HCT116 (cell line): Measurements from ENCODE around the gene CIAO2A. TPM values are rescaled to one million over a fixed set of nuclear protein-coding genes. Genes with fewer than 3 reads are reported as not detected.

ENCODE experiments used
- ATAC-seq: fragments of 200-7000 bp; cut with Tn5 transposase; 2 replicates; pipeline ENCODE4 v1.9.1; 2020; ENCODE audit warnings: mild to moderate bottlenecking, moderate library complexity
- BruUV-seq: library from RNA; stranded (reverse); fragments of 400-500 nt; replicated peaks from 2 replicates; lab custom pipeline; 2021; lab: Mats Ljungman, UMichigan
- CTCF ChIA-PET: fragments of 300-600 bp; sonication (Branson Sonifier 250); formaldehyde crosslinking; loops from one replicate; lab custom pipeline; 2021; ENCODE audit warnings: antibody characterized with exemption; lab: Charles Lee
- POLR2A ChIA-PET: fragments of 300-600, 350-600 bp; sonication (Branson Sonifier 250); formaldehyde crosslinking; loops from one replicate; lab custom pipeline; 2021; ENCODE audit warnings: antibody characterized with exemption; lab: Charles Lee
- RAD21 ChIA-PET, 2 experiments: fragments of 300-600 bp; sonication (Branson Sonifier 250); formaldehyde crosslinking; loops; one replicate each; lab custom pipeline; 2023; ENCODE audit warnings: low total read pairs in 2 of 2; ENCODE audit not compliant: uncharacterized antibody in 2 of 2, unreplicated experiment in 2 of 2, low non-redundant PET in 1 of 2; lab: Charles Lee
- DNase-seq: peaks from one replicate; pipeline ENCODE4 v3.0.0-alpha.2; 2010; ENCODE audit warnings: low read depth, low spot score
- H2AFZ ChIP-seq: fragments of 200-600 bp; shearing (Covaris generic), sonication (generic); 2 replicates; pipeline ENCODE4 v1.6.1; 2017; ENCODE audit warnings: low read depth, mixed run types, mixed read lengths, antibody characterized with exemption, low read length; ENCODE audit not compliant: poor library complexity, severe bottlenecking
- H3K27ac ChIP-seq: 2 replicates; pipeline ENCODE4 v1.5.1; 2012; ENCODE audit warnings: low read depth, low read length
- H3K27me3 ChIP-seq: fragments of 200-600 bp; sonication (generic); 2 replicates; pipeline ENCODE4 v1.6.1; 2016; ENCODE audit warnings: mixed run types, low read length, mixed read lengths; ENCODE audit not compliant: insufficient read depth
- H3K36me3 ChIP-seq, 2 experiments: fragments of 200-500 bp in 1 of 2; fragments of 200-600 bp in 1 of 2; sonication (Bioruptor generic) in 1 of 2; sonication (generic) in 1 of 2; 2 replicates each; pipeline versions ENCODE4 v1.5.1 to v1.6.1; 2014 to 2016; ENCODE audit warnings: low read length in 2 of 2, inconsistent platforms in 1 of 2, mixed read lengths in 1 of 2, mixed run types in 1 of 2; ENCODE audit not compliant: insufficient read depth in 2 of 2, control insufficient read depth in 1 of 2
- H3K4me1 ChIP-seq, 2 experiments: fragments of 200-600 bp in 1 of 2; sonication (generic) in 1 of 2; 2 replicates each; pipeline versions ENCODE4 v1.5.1 to v1.6.1; 2012 to 2017; ENCODE audit warnings: low read length in 2 of 2, inconsistent platforms in 1 of 2, mild to moderate bottlenecking in 1 of 2, mixed read lengths in 1 of 2, mixed run types in 1 of 2, moderate library complexity in 1 of 2; ENCODE audit not compliant: insufficient read depth in 2 of 2, control insufficient read depth in 1 of 2
- H3K4me2 ChIP-seq: fragments of 200-600 bp; sonication (generic); 2 replicates; pipeline ENCODE4 v1.6.1; 2017; ENCODE audit warnings: mixed run types, low read length, mixed read lengths
- H3K4me3 ChIP-seq, 2 experiments: fragments of 200-600 bp in 1 of 2; sonication (generic) in 1 of 2; replicated peaks in 1 of 2; 2 replicates each; pipeline ENCODE4 v1.5.1; 2011 to 2016; ENCODE audit warnings: low read length in 2 of 2, control low read depth in 1 of 2, low read depth in 1 of 2, mild to moderate bottlenecking in 1 of 2, mixed read lengths in 1 of 2, mixed run types in 1 of 2
- H3K79me2 ChIP-seq: fragments of 200-600 bp; sonication (generic); 2 replicates; pipeline ENCODE4 v1.6.1; 2017; ENCODE audit warnings: mild to moderate bottlenecking, mixed run types, low read length, moderate library complexity, mixed read lengths; ENCODE audit not compliant: insufficient read depth
- H3K9ac ChIP-seq: fragments of 200-600 bp; sonication (generic); 2 replicates; pipeline ENCODE4 v1.6.1; 2016; ENCODE audit warnings: low read length, mixed read lengths
- H3K9me2 ChIP-seq: fragments of 200-600 bp; sonication (generic), shearing (Covaris generic); 2 replicates; pipeline ENCODE4 v1.6.1; 2017; ENCODE audit warnings: mixed run types, mild to moderate bottlenecking, moderate library complexity; ENCODE audit not compliant: insufficient read depth
- H3K9me3 ChIP-seq, 2 experiments: fragments of 200-500 bp in 1 of 2; fragments of 200-600 bp in 1 of 2; sonication (Bioruptor generic) in 1 of 2; sonication (generic) in 1 of 2; 2 replicates each; pipeline ENCODE4 v1.6.1; 2014 to 2017; ENCODE audit warnings: low read length in 2 of 2, mixed read lengths in 2 of 2, inconsistent platforms in 1 of 2, low read depth in 1 of 2, mild to moderate bottlenecking in 1 of 2, mixed run types in 1 of 2, moderate library complexity in 1 of 2; ENCODE audit not compliant: control insufficient read depth in 1 of 2, insufficient read depth in 1 of 2
- H4K20me1 ChIP-seq: fragments of 200-600 bp; sonication (generic), shearing (Covaris generic); 2 replicates; pipeline ENCODE4 v1.6.1; 2017; ENCODE audit warnings: mixed run types, mild to moderate bottlenecking, moderate library complexity; ENCODE audit not compliant: insufficient read depth
- CBX3 ChIP-seq: IDR thresholded peaks from 2 replicates; pipeline ENCODE4 v1.6.1; 2012; ENCODE audit warnings: low read depth
- CEBPB ChIP-seq: IDR thresholded peaks from 2 replicates; pipeline ENCODE4 v1.6.1; 2012; ENCODE audit warnings: low read depth
- EGR1 ChIP-seq: IDR thresholded peaks from 2 replicates; pipeline ENCODE4 v1.6.1; 2012; ENCODE audit warnings: low read depth
- ELF1 ChIP-seq: IDR thresholded peaks from 2 replicates; pipeline ENCODE4 v1.6.1; 2012; ENCODE audit warnings: low read depth, borderline replicate concordance
- EZH2 ChIP-seq: fragments of 200-600 bp; sonication (generic); IDR thresholded peaks from 2 replicates; pipeline ENCODE4 v1.6.1; 2017; ENCODE audit warnings: antibody characterized with exemption, mixed run types
- EZH2phosphoT487 ChIP-seq: fragments of 200-600 bp; IDR thresholded peaks from 2 replicates; pipeline ENCODE4 v1.6.1; 2018; ENCODE audit warnings: antibody characterized with exemption, borderline replicate concordance
- JUND ChIP-seq: IDR thresholded peaks from 2 replicates; pipeline ENCODE4 v1.6.1; 2012
- POLR2A ChIP-seq: IDR thresholded peaks from 2 replicates; pipeline ENCODE4 v1.7.0; 2011; ENCODE audit warnings: borderline replicate concordance; ENCODE audit not compliant: insufficient read depth, insufficient read length; ENCODE audit errors: extremely low read depth
- POLR2AphosphoS5 ChIP-seq: IDR thresholded peaks from 2 replicates; pipeline ENCODE4 v1.6.1; 2011; ENCODE audit warnings: mild to moderate bottlenecking, low read depth, low read length, moderate library complexity
- RAD21 ChIP-seq: IDR thresholded peaks from 2 replicates; pipeline ENCODE4 v1.6.1; 2012; ENCODE audit warnings: low read depth, mild to moderate bottlenecking
- SIN3A ChIP-seq: IDR thresholded peaks from 2 replicates; pipeline ENCODE4 v1.6.1; 2012; ENCODE audit warnings: low read depth
- SP1 ChIP-seq: IDR thresholded peaks from 2 replicates; pipeline ENCODE4 v1.6.1; 2012; ENCODE audit warnings: low read depth
- YY1 ChIP-seq: IDR thresholded peaks from 2 replicates; pipeline ENCODE4 v1.6.1; 2011; ENCODE audit warnings: low read length, low read depth, moderate library complexity, mild to moderate bottlenecking; ENCODE audit not compliant: insufficient replicate concordance; ENCODE audit errors: extremely low read depth
- ZFX ChIP-seq: fragments of 450-650 bp; IDR thresholded peaks from 2 replicates; pipeline ENCODE4 v1.6.1; 2017
- ZNF274 ChIP-seq: fragments of 200-500 bp; sonication (Bioruptor generic); IDR thresholded peaks from 2 replicates; pipeline ENCODE4 v1.6.1; 2014; ENCODE audit warnings: mild to moderate bottlenecking, low read depth, low read length, inconsistent platforms
- intact Hi-C: fragments of 100-400 bp; cut with micrococcal nuclease; formaldehyde crosslinking; loops from 2 replicates; pipeline ENCODE4 v1.10.0; 2022
- total RNA-seq: library from RNA; stranded (reverse); gene quantifications from one replicate; pipeline ENCODE4 v1.2.1, GENCODE V29; 2021; ENCODE audit not compliant: unreplicated experiment
- TF ChIP-seq, protein P1 (sequence below), 3 experiments: fragments of 200-600 bp in 1 of 3; sonication (generic) in 1 of 3; IDR thresholded peaks in 2 of 3; conservative IDR thresholded peaks in 1 of 3; 2 replicates each; pipeline ENCODE4 v1.5.1; 2012 to 2017; ENCODE audit warnings: low read depth in 2 of 3, low read length in 2 of 3, antibody characterized with exemption in 1 of 3, borderline replicate concordance in 1 of 3, control low read depth in 1 of 3, mild to moderate bottlenecking in 1 of 3, mixed read lengths in 1 of 3, mixed run types in 1 of 3, moderate library complexity in 1 of 3; ENCODE audit not compliant: insufficient read depth in 1 of 3
- TF ChIP-seq, protein P2 (sequence below): IDR thresholded peaks from 2 replicates; pipeline ENCODE4 v1.6.1; 2011; ENCODE audit warnings: mild to moderate bottlenecking, low read length, moderate library complexity; ENCODE audit not compliant: insufficient replicate concordance; ENCODE audit errors: extremely low read depth
- TF ChIP-seq, protein P3 (sequence below): IDR thresholded peaks from 2 replicates; pipeline ENCODE4 v1.6.1; 2012
- TF ChIP-seq, protein P4 (sequence below): IDR thresholded peaks from 2 replicates; pipeline ENCODE4 v1.6.1; 2012; ENCODE audit warnings: low read depth
- TF ChIP-seq, protein P5 (sequence below): IDR thresholded peaks from 2 replicates; pipeline ENCODE4 v1.6.1; 2012

The CIAO2A gene
- total RNA-seq, 1 experiment from 2014 or later: 69.3 TPM

DNA sequence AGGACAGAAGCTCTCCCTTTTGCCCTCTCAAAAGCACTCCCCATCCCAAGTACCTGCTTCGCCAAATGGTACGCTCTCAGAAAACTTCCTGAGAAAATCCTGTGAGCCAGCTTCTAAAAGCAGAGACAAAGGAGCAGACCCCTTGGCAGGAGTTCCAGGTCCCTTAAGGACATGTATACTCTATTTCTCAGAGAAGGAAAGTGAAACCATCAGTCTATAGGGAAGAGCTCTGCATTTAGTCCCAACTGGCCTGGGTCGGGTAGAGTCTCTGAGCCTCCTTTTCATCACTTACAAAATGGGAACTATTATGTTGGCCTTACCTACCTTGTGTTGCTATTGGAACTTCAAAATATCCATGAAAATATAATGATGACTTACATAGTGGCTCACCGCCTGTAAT is 67.0 kb downstream of the CIAO2A start:
- H4K20me1 ChIP-seq: no peaks in the 10 kb centered on the region
- ChIA-PET RAD21 (no interaction called here), CTCF (no interaction called here)
- H3K4me2 ChIP-seq: no peak overlapping the region
- no peaks in the 10 kb centered on the region for H3K36me3 ChIP-seq
- no peaks in the 10 kb centered on the region for H3K27me3 ChIP-seq
- intact Hi-C loops: no loop called here
- no peak overlapping the region for H3K9ac ChIP-seq
- no TSS peak for BruUV-seq
- no peak overlapping the region for H3K4me3 ChIP-seq
- no peak overlapping the region for H2AFZ ChIP-seq
- H3K4me1 ChIP-seq: peaks cover 14 to 26% of the 10 kb centered on the region in 2 experiments
- H3K79me2 ChIP-seq: no peaks in the 10 kb centered on the region
- no peak for DNase-seq
- no peaks in the 10 kb centered on the region for H3K9me2 ChIP-seq
- no peaks in the 10 kb centered on the region for H3K9me3 ChIP-seq
- TF ChIP-seq ZNF274: no peak
- no peak for TF ChIP-seq EGR1
- TF ChIP-seq JUND: no peak
- TF ChIP-seq CBX3: no peak
- no peak for TF ChIP-seq RAD21
- no peak for TF ChIP-seq POLR2AphosphoS5
- TF ChIP-seq EZH2phosphoT487: no peak
- TF ChIP-seq, protein P1, sequence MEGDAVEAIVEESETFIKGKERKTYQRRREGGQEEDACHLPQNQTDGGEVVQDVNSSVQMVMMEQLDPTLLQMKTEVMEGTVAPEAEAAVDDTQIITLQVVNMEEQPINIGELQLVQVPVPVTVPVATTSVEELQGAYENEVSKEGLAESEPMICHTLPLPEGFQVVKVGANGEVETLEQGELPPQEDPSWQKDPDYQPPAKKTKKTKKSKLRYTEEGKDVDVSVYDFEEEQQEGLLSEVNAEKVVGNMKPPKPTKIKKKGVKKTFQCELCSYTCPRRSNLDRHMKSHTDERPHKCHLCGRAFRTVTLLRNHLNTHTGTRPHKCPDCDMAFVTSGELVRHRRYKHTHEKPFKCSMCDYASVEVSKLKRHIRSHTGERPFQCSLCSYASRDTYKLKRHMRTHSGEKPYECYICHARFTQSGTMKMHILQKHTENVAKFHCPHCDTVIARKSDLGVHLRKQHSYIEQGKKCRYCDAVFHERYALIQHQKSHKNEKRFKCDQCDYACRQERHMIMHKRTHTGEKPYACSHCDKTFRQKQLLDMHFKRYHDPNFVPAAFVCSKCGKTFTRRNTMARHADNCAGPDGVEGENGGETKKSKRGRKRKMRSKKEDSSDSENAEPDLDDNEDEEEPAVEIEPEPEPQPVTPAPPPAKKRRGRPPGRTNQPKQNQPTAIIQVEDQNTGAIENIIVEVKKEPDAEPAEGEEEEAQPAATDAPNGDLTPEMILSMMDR (IDR thresholded peaks at IDR 0.05 in 2 of 3, conservative IDR thresholded peaks at IDR 0.05 in 1 of 3; ENCODE audit: borderline replicate concordance in 1 of 3, insufficient read depth in 1 of 3, low read depth in 2 of 3, low read length in 2 of 3): no peak
- TF ChIP-seq ELF1: no peak
- TF ChIP-seq EZH2: no peak
- TF ChIP-seq, protein P2, sequence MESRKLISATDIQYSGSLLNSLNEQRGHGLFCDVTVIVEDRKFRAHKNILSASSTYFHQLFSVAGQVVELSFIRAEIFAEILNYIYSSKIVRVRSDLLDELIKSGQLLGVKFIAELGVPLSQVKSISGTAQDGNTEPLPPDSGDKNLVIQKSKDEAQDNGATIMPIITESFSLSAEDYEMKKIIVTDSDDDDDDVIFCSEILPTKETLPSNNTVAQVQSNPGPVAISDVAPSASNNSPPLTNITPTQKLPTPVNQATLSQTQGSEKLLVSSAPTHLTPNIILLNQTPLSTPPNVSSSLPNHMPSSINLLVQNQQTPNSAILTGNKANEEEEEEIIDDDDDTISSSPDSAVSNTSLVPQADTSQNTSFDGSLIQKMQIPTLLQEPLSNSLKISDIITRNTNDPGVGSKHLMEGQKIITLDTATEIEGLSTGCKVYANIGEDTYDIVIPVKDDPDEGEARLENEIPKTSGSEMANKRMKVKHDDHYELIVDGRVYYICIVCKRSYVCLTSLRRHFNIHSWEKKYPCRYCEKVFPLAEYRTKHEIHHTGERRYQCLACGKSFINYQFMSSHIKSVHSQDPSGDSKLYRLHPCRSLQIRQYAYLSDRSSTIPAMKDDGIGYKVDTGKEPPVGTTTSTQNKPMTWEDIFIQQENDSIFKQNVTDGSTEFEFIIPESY: no peak
- TF ChIP-seq, protein P3, sequence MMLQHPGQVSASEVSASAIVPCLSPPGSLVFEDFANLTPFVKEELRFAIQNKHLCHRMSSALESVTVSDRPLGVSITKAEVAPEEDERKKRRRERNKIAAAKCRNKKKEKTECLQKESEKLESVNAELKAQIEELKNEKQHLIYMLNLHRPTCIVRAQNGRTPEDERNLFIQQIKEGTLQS: no peak
- TF ChIP-seq, protein P4, sequence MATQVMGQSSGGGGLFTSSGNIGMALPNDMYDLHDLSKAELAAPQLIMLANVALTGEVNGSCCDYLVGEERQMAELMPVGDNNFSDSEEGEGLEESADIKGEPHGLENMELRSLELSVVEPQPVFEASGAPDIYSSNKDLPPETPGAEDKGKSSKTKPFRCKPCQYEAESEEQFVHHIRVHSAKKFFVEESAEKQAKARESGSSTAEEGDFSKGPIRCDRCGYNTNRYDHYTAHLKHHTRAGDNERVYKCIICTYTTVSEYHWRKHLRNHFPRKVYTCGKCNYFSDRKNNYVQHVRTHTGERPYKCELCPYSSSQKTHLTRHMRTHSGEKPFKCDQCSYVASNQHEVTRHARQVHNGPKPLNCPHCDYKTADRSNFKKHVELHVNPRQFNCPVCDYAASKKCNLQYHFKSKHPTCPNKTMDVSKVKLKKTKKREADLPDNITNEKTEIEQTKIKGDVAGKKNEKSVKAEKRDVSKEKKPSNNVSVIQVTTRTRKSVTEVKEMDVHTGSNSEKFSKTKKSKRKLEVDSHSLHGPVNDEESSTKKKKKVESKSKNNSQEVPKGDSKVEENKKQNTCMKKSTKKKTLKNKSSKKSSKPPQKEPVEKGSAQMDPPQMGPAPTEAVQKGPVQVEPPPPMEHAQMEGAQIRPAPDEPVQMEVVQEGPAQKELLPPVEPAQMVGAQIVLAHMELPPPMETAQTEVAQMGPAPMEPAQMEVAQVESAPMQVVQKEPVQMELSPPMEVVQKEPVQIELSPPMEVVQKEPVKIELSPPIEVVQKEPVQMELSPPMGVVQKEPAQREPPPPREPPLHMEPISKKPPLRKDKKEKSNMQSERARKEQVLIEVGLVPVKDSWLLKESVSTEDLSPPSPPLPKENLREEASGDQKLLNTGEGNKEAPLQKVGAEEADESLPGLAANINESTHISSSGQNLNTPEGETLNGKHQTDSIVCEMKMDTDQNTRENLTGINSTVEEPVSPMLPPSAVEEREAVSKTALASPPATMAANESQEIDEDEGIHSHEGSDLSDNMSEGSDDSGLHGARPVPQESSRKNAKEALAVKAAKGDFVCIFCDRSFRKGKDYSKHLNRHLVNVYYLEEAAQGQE: no peak
- no peak for TF ChIP-seq SP1
- no peak for TF ChIP-seq CEBPB
- no peak for TF ChIP-seq SIN3A
- TF ChIP-seq ZFX: no peak
- no peak for TF ChIP-seq YY1
- TF ChIP-seq, protein P5, sequence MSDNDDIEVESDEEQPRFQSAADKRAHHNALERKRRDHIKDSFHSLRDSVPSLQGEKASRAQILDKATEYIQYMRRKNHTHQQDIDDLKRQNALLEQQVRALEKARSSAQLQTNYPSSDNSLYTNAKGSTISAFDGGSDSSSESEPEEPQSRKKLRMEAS: no peak
- TF ChIP-seq POLR2A: no peak
- TF ChIP-seq, all 23 proteins: peak for 0
- ATAC-seq: no peak
- POLR2A ChIA-PET: no interaction called here
- no peak overlapping the region for H3K27ac ChIP-seq
